NCI-H446 treated with DMSO at 0.1 percent for 48 hours (cell line): ENCODE results near the gene ZC3HAV1.
"Not testable (repeated sequence)": the region's sequence is repeated elsewhere in the genome, so short reads cannot be mapped to it uniquely, and the experiment has no call there.

Experiments used
- DNase-seq: peaks from one replicate; lab custom pipeline; 2025; lab: John Stamatoyannopoulos, UW

Gene ZC3HAV1

DNA sequence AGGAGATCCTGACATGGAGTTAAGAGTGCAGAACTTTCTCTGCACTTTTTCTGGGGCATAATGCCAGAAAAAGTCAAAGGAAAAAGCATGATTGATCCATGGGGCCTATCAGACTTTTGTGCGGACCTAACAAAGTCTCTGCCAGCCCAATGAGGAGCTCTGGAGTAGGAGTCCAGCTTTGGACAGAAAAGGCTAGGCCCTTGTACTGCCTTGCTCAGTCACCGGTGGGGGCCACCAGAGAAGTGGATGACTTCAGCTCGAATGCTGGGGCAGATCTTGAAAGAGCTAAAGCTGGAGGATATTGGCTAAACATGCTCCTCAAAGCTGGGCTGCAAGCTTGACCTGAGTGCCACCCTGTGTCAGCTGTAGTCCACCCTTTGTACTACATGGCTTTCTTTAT lies 2.8 kb upstream of the ZC3HAV1 start:
- DNase-seq: no peak

DNA sequence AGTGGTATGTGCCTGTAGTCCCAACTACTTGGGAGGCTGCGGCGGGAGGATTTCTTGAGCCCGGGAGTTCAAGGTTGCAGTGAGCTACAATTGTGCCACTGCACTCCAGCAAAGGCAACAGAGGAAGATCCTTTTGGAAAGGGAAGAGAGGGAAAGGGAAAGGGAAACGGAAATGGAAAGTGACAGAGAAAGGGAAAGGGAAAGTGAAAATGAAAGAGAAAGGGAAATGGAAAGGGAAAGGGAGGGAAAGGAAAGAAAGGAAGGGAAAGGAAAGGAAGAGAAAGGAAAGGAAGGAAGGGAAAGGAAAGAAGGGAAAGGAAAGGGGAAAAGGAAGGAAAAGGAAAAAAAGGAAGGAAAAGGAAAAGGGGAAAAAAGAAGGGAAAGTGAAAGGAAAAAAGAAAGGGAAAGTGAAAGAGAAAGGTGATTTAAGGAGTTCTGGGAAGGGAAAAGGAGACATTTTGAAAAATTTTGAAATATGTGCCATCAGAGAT lies 2.3 kb upstream of the ZC3HAV1 start:
- no peak for DNase-seq

DNA sequence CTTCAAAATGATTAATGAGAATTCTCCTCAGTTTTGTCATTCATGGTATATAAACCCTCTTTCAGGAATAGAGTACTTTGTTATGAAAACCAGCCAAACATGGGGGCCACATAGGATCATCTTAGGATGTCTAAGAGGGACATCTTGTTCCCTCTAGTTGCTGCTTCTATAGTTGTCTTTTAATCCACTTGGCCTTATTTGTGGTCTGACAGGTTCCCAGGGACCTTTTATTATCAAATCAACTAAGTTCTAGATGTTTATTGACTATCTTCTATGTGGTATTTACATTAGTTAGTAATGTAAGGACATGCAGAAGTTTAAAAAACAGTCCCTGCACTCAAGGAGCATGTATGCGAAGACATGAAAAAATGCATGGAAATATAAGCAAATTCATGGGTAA lies 1.6 kb upstream of the ZC3HAV1 start:
- DNase-seq: no peak

DNA sequence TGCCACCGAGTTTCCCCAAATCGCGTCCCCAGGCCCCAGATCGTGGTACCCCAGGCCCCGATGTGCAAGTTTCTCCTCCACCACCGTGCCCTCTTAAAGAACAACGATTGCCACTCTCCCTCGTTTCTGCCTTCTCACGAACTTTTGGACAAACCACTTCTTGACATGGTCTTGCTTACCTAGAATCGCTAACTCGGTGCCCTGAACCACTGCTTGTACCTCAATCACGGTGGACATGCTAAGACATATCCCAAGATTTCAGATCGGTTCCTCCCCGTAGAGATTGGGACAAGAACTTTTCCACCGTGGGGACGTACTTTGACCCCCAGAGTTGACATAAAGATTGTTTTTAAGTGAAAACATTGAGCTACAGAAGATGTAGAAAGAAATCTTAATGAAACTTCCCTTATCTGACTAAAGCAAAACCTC lies 477 bp upstream of the ZC3HAV1 start:
- no peak for DNase-seq

DNA sequence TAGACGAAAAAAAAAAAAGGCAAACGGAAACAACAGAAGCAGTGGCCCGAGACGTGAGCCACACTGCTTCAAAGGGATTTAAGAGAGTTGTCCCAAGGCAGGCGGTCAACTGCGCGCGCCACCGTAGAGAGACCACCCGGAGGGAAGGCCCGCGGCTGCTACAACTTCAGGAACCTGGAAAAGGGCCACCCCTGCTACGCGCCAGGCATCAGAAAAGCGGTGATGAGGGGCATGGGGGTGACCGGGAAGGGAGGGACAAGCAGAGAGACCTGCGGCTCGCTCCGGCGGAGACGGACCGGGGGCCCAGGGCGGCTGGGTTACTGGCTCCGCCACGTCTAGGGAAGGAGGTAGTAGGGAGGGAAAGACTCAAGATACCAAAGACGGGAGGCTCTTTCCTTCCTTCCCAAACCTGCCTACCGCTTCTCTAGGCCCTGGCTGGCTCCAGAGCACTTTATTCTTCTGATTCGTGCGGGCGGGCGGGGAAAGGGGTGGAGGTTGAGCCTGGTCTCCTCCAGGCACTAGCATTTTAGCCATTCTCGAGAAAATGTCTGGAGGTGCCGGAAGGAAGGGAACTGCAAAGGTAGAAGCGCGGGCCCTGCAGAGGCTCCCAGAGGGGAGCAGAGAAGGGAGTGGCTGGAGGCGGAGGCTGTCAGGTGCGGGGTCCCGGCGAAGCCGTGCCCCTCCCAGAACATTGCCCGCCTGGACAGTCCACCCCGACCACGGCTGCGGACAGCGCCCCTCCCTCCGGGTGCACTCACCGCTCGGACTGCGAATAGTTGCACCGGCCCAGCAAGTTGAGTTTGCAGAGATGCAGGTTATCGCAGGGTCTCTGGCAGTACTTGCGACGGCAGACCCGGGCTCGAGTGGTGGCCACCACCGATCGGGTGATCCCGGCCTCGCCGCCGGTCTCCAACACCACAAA lies 993 bp downstream of the ZC3HAV1 start:
- DNase-seq: no peak

DNA sequence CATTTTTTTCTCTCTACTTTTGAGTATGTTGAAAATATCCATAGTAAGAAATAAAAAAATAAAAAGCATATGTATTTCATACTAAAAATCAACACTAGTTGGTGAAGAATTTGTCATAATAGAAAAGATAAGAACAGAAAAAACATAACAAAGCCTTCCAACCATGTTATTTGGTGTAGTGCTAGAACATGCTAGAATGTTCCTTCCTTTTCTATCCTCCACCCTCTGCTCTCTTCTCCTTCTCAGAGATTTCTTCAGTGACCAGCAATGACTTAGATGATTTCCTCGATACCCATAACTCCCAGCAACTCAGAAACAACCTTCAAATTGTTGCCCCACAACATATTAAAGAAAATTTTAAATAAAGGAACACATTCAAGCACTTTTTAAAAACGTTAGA lies 2.6 kb downstream of the ZC3HAV1 start:
- DNase-seq: no peak

DNA sequence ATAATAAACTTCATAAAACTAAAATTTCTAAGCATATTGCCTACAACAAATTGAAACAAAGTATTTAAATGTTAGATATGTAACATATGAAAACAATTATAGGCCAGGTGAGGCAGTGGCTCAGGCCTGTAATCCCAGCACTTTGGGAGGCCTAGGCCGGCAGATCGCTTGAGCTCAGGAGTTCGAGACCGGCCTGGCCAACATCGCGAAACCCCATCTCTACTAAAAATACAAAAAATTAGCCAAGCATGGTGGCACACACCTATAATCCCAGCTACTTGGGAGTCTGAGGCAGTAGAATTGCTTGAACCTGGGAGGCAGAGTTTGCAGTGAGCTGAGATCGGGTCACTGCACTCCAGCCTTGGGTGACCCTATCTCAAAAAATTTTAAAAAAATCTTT lies 3.3 kb downstream of the ZC3HAV1 start:
- DNase-seq: not testable (repeated sequence)

DNA sequence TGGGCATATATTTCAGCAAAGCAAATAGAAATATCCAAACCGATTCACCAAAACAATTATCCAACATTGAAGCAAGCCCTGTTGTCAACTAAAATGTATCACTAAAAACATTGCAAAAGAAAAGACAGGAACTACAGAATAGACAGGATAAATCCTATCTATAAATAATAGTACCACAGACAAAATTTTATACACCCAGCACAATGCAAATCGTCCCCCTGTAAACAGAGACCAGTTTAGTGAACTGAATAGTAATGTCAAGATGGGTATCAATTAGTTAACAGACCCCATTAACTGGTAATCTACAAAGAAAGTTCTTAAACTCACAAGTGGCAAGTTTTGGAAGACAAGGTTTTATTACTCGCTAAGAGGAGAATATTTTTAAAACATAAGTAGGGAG lies 4.0 kb downstream of the ZC3HAV1 start:
- no peak for DNase-seq

DNA sequence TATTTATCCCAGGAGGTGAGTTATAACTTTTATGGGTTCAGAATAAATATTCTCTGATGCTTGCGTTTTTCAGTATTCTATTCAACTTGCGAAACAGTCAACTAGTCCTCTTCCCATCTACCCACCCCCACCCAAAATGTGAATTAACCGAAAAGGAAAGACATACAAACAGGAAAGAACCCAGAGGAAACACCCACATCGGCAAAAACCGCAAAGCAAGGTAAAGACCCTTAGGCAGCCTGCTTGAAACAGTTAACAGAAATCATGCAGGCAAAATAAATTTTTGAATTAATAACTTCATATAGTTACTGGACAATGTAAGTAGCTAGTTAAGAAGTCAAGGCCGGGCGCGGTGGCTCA lies 5.4 kb downstream of the ZC3HAV1 start:
- DNase-seq: no peak

DNA sequence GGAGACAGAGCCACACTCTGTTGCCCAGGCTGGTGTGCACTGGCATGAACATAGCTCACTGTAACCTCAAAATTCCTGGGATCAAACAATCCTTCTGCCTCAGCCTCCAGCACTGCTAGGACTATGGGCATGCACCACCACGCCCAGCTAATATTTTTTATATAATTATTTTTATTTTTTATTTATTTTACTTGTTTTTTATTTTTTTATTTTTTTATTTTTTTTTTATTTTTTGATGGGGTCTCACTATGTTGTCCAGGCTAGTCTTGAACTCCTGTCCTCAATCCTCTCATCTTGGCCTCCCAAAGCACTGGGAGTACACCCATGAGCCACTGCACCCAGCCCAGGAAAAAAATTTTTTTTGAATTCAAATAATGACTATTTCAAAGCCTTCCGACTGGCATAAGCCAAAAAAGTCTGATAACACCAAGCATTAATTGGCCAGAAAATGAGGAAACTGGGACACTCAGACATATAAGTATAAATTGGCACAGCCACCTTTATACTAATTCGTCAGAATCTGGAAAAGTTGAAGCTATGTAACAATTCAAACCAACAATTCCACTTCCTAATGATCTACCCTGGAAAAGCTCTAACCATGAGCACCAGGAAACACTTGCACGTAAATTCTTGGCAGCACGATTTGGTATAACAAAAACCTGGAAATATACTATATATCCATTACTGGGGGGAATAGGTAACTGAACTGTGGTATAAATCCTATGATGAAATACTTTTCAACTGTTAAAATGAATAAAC lies 6.3 kb downstream of the ZC3HAV1 start:
- no peak for DNase-seq

DNA sequence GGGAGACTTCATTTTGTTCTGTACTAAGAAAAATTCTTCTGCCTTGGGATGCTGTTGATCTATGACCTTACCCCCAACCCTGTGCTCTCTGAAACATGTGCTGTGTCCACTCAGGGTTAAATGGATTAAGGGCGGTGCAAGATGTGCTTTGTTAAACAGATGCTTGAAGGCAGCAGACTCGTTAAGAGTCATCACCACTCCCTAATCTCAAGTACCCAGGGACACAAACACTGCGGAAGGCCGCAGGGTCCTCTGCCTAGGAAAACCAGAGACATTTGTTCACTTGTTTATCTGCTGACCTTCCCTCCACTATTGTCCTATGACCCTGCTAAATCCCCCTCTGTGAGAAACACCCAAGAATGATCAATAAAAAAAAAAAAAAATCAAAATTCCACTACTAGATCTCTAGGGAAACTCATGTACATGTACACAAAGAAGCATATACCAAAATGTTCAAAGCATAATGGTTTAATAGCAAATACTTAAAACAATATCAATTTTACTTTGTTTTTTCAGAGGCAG lies 7.8 kb downstream of the ZC3HAV1 start:
- DNase-seq: not testable (repeated sequence)

DNA sequence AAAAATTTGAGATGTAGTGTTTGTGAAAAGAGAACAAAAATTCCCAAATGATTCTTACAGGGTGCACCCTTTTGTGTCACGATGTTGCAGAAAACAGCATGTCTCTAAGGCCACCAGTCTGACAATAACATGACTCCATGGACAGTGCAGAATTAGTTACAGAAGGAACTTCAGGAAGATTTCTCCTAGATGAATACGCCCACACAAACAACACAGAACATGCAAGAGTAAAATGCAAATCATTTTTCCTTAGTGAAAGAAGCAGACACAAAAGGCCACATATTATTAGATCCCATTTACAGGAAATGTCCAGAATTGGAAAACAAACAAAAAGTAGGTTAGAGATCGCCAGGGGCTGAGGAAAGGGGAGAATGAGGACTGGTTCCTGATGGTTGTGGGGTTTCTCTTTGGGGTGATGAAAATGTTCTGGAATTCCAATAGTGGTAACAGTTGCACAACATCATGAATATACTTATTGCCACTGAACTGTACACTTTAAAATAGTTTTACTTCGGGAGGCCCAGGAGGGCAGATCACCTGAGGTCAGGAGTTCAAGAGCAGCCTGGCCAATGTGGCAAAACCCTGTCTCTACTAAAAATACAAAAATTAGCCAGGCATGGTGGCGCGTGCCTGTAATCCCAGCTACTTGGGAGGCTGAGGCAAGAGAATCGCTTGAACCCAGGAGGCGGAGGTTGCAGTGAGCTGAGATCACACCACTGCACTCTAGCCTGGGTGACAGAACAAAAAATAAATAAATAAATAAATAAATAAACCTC lies 10.2 kb downstream of the ZC3HAV1 start:
- no peak for DNase-seq

DNA sequence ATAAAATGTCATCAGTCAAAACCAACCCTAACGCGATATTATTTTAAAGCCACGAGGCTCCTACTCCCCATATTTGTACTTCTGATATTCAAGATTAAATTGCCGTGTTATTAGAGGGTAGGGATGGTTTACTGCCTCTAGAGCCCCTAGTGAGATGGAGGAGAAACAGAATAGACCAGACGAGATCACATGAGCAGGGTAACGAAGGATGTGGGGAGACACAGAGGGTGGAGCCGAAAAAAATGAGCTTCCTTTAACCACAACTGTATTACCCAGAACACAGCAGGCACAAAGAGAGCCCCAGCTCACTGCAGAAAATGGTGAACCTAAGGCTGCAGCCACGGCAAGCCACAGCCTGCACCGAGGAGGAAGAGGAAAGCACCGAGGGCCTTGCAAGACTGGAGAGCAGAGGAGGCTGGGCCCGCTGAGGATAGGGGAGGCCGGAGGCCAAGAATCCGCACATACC lies 14.3 kb downstream of the ZC3HAV1 start:
- DNase-seq: no peak

DNA sequence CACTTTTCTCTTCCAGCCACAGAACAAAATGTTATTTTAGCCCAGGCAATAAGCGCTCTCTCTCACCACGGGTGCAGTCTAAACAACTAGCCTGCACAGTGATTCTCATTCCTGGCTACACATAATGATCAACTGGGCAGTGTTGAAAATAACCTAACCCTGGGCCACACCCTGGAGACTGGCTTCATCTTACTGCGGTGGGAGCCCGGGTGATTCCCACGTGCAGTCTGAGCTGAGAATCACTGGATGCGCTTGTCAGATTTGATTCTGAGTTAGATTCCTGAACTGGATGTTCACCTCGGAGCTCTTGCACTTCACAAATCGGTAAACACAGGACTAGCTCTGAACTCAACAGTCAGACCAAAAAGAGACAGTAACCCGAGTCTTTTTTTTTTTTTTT lies 14.9 kb downstream of the ZC3HAV1 start:
- no peak for DNase-seq

DNA sequence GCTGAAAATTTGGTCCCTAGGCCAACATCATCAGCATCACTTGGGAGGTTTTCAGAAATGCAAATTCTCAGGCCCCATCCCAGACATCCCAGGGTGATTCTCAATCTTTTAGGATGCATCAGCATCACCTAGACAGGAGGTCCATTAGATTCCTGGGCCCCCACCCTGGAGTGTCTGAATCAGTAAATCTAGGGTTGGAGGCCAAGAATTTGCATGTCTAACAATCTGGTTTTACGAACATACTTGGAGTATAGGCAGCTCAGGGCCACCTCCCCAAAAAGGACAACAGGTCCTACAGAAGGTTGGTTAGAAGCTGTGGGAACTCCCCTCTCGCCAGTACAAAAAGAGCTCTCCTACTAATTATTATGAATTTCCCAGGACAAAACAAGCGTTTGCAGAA lies 15.5 kb downstream of the ZC3HAV1 start:
- DNase-seq: no peak

DNA sequence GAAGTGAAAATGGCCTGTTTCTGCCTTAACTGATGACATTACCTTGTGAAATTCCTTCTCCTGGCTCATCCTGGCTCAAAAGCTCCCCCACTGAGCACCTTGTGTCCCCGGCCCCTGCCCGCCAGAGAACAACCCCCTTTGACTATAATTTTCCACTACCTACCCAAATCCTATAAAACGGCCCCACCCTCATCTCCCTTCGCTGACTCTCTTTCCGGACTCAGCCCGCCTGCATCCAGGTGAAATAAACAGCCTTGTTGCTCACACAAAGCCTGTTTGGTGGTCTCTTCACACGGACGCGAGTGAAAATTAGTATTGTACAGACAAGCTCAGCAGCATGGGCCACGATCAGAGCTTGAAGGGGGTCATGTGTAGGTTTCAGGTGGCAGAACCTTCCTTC lies 16.0 kb downstream of the ZC3HAV1 start:
- DNase-seq: not testable (repeated sequence)

DNA sequence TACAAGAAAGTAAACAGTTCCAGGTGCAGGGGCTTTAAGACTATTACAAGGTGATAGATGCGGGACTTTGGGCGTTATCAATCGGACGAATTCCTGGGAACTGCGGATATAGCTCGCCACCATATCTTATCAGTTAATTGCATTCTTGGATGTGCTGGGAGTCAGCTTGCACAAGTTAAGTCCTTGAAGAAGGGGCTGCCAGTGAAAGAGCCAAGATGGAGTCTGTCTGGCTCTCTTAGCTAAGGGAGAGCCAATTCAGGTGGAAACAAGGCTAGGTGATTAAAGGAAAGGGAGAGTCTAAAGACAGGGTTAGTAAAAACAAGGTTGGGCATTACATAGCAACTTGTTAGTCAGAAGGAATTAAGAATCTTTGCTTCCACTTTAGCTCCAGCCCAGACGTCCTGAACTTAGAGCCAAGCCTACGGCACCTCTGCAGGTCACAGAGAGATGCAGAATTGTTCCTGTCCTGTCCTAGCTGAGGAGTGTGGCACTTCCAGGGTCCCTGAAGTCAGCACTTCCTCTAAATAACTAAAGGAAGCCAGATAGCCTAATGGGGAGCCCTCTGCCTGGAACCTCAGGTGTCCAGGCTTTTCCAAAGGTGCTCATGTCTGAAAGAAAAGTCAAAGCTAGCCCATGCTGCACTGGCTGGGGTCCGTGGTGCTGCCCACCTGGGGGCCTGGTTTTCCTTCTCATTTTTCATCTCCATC lies 17.3 kb downstream of the ZC3HAV1 start:
- DNase-seq: no peak

DNA sequence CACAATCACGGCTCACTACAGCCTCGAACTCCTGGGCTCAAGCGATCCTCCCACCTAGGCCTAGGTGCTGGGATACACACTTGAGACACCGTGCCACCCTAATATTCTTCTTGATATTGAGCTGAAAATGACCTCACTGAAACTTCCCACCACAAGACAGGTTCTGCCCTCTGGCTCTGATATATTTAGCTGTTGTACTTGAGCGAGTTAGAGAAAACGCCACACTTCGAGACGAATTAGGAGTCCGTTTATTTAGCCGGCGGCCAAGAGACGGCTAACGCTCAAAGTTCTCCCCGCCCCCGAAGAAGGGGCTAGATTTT lies 17.9 kb downstream of the ZC3HAV1 start:
- no peak for DNase-seq

DNA sequence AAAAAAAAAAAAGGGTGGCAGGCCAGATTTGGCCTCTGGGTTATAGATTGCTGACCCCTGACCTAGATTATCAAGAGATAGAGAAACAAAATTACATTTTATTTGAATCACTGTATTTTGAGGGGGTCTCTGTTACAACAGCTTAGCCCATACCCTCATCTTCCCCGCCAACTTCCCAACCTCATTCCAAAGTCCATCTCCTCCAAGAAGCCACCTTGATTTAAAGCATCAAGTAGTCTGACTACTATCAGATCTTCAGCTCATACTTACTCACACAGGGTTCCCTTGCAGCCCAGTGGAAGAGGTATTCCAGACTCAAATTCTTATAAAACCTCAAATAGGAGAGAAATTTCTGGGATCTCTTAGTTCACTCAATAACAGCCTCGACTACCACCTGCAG lies 20.4 kb downstream of the ZC3HAV1 start:
- DNase-seq: no peak

DNA sequence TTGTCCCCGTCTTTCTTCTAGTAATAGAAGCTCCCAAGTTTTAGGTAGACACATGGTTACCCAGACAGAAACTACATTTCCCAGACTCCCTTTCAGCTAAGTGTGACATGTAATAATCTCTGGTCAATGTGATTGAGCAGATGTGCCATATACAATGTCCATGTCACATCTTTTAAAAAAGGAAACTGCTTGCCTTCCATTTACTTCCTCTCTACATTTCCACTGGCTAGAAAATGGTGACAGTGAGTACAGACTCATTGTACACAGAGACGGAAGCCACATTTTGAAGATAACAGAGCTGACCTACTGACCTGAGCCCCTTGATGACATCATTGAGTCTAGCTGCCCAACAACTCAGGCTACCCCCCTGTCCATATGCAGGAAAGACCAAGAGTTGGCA lies 21.3 kb downstream of the ZC3HAV1 start:
- no peak for DNase-seq

DNA sequence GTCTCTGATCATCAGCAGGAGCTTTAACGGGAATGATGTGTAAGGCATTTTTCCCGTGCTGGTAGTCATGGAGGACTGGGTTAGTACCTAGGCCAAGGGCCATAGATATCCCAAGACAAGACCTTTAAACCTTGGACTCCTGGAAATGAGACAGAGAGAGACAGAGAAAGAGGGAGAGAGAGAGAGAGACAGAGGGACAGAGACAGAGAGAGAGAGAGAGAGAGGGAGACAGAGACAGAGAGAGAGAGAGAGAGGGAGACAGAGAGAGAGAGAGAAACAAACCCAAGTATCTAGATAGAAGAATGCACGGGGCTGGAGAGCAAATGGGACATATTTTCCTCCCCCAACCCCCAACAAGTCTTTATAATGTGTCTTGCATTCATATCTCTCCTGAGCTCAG lies 22.3 kb downstream of the ZC3HAV1 start:
- DNase-seq: no peak

DNA sequence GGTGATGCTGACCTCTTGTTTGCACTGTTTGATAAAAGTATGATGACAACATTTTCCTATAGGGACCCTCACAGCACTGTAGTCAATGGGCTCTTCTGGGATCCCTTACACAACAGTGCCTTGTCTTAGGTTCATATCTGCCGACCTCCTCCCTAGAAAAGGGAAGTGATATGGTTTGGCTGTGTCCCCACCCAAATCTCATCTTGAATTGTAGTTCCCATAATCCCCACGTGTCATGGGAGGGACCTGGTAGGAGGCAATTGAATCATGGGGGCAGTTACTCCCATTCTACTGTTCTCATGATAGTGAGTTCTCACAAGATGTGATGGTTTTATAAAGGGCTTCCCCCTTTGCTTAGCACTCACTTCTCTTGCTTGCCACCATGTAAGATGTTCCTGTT lies 23.1 kb downstream of the ZC3HAV1 start:
- DNase-seq: no peak
